Activated T-helper 1 cell treated with anti-CD3 and anti-CD28 coated beads, Interleukin-2, amount 50 U/mL, for 16 hours (primary cell): ENCODE results near the gene MCTP2.

Experiments used
- DNase-seq, 2 donors: peaks; one replicate each; pipeline ENCODE4 v3.0.0-alpha.2; 2020; ENCODE audit warnings: low read depth in 1 of 2, low spot score in 1 of 2

MCTP2 gene

DNA sequence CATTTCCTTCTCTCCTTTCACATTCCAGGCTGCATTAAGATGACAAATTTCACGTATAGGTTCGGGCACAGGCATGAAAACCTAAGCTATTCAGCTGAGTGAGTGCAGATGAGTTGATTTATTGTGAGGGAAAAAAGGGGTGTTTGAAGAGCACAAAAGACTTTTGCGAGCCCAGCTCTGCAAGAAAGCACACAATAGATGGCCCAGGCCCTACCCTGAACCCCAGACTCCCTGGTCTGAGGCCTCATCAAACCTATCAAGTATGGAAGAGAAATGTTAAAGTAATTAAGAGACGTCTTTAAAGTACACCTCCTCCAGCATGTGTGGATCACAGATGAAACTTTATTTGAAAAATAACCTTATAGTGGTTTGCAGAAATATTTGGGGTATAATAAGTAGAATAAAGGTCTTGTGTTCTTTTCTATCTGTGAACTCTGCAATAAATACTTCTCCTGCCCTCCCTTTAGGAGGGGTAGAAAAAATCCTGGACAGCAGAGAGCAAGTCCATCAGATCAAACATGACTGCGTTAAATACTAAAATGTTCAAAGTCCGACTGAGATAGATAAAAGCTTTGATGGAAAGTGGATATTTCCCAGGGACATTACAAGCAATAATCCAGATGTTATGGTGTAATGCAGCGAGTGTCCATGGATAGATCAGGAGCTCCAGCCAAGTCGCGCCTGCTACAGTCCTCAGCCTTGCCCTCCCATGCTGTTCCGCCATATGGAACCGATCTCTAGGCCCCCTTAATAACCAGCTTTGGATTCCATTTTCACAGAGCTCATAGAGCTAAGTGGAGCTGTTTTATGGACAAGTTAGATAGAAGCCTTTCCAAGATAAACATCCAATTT lies 121.5 kb downstream of the MCTP2 start:
- no peak for DNase-seq

GRCh38 chr15:94353488-94353820 lies 122.1 kb downstream of the MCTP2 start:
- no peak for DNase-seq

DNA sequence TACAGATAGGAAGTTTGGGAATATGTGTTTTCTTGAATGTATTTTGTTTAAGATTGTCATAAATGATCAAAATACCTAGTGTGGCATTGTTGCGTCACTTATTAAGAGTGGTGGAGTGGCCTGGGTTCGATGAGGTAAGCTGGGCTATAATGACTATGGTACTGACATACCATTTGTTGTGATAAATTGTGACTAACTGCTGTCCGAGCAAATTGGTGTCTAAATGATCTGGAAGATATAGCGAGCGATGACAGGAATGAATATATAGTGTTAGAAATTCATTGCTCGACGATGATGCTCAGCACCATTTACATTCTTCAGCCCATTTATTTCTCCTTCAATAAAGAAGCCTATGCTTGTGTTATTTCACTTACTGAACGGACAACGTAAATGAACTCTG lies 123.3 kb downstream of the MCTP2 start:
- DNase-seq, result no peak

DNA sequence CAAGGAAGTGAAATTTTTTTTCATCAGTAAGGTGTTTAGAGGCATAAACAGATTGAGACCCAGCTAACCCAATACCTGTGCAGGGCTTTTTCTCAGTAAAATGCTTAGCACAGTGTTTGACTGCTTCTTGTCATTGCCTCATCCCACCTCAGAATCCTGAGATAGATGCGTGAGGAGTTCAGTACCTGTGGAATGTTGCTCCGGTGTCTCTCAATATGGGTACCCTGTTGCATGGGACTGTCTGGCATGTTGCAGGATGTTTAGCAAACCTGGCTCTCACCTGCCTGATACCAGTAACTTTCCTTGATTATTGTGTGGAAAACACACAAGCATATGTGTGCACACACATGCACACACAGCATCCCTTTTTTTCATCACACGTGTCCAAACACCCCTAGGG lies 128.4 kb downstream of the MCTP2 start:
- no peak for DNase-seq

DNA sequence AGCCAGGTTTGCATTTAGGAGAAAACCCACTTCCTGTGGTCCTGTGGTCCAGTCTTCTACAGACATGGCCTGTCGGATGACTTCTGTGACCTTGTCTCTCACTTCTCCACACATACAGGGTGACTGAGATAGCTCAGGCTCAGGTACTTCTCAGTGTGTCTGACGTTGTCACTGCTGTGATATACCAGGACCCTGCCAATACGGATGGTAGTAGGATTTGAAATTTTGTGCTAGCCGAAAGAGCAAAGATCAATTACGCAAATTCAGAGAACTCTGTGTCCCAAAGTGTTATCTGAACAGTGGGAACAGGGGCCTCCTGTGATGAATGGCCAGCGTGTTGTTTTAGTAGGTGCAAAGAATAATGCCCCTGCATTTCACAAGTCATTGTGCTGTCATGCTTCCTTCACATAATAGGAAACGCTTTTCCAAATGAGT lies 128.9 kb downstream of the MCTP2 start:
- no peak for DNase-seq

DNA sequence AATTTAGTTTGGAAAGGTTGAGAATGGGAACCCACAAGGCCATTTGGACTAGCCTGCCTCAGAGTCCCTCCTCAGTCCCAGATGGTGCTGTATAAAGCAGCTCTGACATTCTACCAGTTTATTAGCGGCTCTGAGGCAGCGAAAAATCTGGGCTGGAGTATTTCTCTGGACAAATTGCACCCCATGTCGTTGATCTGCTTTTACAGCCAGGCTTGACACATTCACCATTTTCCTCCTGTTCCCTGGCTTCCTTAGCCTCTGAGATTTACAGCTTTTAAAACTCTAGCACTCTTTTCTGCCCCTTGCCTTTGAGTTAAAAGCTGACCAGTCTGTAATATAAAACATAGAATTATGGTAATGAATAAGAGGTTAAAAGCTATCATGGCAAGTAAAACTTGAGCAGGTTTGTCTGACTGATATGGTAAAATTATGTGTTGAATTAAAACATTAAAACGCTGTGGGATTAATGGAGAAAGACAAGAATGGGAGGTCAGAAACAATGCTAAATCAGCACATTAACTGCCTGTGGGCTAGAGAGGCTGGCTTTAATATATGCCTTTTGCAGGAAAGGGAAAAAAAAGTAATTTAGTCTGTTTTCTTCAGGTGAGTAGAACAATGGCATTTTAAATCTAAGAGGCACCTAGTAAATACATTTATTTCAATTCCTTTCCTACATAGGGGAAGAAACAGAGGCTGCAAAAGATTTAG lies 131.2 kb downstream of the MCTP2 start:
- no peak for DNase-seq

DNA sequence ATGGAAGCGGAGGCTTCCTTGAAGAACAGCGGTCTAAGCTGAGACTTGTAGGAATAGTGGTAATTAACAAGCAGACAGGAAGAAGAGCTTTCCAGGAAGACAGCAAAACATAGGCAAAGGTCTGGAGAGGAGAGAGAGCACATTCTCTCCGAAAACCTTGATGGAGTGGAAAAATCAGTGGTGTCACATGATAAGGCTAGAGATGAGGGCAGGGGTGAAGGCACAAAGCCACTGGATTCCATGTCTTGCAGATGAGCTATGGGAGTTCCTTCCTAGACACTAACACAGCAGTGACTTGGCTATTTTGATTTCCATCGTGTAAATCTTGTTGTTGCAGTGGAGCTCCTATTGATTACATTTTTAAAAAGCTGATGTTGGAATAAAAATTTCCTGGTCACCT lies 132.0 kb downstream of the MCTP2 start:
- no peak for DNase-seq

GRCh38 chr15:94366781-94367180 lies 135.4 kb downstream of the MCTP2 start:
- no peak for DNase-seq

DNA sequence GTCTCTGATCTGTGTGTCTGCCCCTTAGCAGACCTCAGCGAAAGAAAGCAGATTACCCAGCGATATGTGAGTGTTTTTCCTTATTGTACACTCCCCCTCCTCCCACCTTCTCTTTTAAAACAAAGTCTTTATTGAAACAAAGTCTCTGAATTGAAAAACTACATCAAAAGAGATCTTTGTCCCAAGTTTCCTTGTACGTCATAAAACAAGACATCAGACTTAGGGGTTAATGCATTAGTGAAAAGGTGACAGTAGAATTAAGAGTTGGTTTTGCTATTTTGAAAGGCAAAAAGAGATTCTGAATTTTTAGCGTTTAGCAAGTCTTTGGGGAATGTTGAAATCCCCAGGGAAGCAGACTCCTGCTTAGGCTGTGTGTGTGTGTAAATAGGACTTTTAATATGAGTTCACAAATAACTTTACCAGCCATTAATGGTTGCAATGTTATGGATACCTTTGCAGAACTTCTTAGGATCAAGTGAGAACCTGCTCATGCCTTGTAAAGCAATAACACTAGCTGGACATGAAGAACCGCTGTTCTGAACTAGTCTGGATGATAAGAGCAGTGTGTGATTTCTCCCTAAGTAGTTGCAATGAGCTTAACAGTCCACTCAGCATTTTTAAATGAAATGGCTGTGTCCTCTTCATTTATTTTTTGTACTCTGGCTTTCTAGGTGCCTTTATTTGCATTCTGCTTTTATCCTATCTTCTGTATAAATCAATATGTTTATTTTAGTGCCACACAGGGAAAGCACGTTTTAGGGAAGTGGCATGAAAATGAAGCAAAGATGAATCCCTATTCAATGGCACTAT lies 136.6 kb downstream of the MCTP2 start:
- DNase-seq, result no peak

DNA sequence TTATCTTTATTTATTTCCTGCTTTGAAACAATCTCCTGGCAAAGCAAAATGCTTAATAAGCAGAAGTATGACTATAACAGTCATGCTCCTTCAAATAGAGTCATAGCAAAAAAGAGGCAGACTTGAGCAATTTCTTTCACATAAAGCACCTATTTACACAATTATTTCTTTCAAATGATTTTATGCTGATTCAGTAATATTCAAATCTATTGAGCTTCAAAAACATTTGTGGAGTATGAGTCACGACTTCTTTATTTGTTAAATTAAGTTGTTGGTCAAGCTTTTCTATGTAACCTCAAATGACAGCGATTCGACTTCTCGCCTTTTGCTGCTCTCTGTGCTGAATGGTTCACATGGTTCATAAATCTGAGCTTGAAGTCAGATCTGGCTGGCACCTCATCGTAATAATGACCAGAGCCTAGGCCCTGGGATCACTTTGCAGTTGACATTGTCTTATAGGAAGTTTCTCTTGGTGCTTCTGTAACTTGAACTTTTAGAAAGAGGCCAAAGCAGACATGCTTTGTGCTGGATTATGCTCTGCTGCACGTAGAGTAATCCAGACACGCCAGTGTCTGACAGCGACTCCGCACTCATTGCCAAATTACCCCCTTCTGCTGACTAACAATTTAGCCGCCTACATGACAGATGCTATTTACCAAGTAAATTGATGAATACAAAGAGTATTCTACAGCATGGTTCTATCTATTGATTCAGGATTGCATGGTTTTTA lies 139.0 kb downstream of the MCTP2 start:
- no peak for DNase-seq

DNA sequence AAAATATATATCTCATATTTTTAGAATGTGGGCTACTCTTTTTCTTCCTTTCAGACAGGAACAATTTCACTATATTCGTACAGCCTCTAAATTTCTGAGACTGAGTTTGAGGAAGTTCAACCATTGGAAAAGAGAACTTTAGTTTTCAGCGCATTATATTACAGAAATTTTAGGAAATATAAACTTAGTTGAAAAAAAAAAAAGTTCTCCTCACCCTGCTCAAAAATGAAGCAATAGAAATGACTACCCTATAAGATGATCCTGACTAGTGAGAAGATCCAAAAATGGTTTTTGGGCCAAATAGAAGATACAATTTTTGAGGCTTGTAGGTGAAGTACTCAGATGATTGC lies 139.6 kb downstream of the MCTP2 start:
- DNase-seq, result no peak

GRCh38 chr15:94372821-94373220 lies 141.5 kb downstream of the MCTP2 start:
- DNase-seq, result no peak

DNA sequence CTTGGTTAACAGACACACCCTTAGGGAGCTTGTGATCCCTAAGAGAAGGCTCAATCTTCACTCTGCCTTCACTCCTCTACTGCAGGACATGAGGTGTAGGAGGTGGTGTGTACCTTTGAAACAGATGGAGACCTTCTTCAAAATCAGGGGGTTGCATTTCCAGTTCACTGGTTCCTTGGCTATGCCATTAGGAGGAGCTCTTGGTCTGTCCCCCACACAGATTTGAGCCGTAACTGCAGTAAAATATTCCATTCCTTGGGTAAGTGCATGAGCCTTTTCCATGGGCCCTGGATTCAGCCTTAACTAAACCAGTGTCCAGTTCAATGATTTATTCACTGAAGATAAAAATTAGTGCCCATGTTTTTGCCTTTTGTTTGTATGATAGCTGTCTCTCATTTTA lies 144.6 kb downstream of the MCTP2 start:
- no peak for DNase-seq

DNA sequence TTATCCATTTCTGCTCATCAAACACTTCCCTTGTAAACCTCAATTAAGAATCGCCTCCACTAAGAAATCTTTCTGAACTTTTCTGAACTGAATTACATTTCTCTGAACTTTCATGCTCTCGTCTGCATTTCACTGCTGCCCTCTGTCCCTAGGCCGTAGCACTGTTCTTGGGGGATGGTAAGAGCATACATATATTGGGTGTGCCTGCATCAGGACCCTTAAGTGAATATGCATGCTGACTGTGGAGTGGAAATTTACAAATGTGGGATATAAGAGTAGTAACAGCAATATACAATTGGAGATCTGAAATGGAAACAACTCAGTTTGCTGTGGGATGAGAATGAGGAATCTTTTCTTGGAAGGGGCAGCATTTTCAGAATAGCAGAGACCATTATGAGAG lies 148.6 kb downstream of the MCTP2 start:
- DNase-seq, result no peak

DNA sequence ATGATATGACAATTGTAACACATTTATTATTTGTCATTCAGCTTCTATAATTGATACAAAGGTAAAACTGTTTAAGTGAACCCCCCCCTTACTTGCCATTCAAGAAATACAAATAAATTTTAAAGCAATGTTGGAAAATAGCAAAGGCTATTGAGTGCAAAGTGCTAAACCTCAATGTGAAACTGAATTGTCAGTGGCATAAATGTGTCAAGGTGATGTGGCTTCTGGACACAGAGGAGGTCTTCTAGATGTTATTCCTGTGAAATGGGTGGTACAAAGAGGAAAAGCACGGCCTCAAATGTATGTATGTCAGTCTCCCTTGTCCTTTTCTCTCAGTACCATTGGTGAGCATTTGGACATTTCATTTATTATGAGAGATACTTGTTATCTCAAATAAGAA lies 149.4 kb downstream of the MCTP2 start:
- no peak for DNase-seq

- DNase-seq, result no peak
These were observed 150.0 kb downstream of the MCTP2 start for GRCh38 chr15:94381384-94381783.

GRCh38 chr15:94383041-94383440 lies 151.7 kb downstream of the MCTP2 start:
- no peak for DNase-seq

GRCh38 chr15:94383706-94384105 lies 152.3 kb downstream of the MCTP2 start:
- no peak for DNase-seq

GRCh38 chr15:94385441-94385840 lies 154.1 kb downstream of the MCTP2 start:
- DNase-seq, result no peak

DNA sequence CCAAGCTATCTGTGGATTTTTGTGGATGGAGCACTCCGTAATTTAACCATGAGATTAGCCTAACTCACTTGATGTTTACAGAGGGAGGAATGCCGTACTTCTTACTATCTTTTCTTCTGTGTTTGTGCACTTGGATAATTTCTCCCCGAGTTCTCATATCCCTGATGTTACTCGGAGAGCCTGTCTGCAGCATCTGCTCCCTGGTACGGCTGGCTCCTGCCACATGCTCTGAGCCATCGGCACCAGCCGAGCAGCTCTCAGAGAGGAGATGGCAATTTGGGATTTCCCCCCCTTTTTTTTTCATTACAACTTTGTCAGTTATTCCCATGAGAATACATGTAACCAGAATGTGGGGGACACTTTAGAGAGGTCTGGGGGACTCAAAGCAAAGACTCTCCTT lies 155.0 kb downstream of the MCTP2 start:
- no peak for DNase-seq

DNA sequence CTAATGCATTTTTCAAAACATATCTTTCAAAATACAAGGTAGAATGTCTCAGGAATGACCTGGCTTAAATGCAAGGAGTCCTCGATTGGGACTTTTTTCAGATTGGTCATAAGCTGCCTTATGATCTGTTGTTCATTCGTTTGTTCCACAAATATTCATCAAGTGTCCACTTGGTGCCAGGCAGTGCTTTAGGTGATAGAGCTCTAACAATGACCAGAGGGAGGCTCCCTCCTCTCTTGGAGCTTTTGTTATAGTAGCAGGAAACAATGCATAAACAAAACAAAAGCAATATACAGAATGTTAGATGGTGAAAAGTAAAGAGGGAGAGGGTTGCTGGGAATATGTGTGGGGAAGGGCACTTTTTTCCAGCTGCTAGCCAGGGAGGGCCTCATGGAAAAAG lies 156.1 kb downstream of the MCTP2 start:
- no peak for DNase-seq
